AG09319 (cell line): ENCODE results near the gene SYVN1.

Source experiments
- DNase-seq: peaks from one replicate; pipeline ENCODE4 v3.0.0-alpha.2; 2010; ENCODE audit warnings: low read depth; ENCODE audit errors: extremely low read depth
- CTCF ChIP-seq: IDR thresholded peaks from 2 replicates; pipeline ENCODE4 v1.5.1; 2011; ENCODE audit warnings: low read depth, mild to moderate bottlenecking, inconsistent platforms, low read length, moderate library complexity

The SYVN1 gene

DNA sequence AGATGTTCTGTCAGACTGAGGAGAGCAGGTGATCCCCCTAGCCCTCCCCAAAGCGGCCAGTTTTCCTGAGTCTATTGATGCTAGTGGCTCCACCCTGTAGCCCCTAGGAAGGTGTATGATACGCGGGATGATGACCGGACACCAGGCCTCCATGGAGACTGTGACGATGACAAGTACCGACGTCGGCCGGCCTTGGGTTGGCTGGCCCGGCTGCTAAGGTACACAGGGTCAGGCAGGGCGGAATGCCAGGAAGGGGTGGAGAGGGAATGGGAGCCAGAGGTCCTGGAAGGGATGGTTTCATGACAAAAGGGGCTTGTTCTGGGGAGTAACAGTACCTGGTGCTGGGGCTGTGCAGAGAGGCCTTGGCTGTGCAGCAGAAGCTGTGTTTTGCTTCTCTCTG is 47.1 kb downstream of the SYVN1 start:
- no peak for TF ChIP-seq CTCF
- no peak for DNase-seq

DNA sequence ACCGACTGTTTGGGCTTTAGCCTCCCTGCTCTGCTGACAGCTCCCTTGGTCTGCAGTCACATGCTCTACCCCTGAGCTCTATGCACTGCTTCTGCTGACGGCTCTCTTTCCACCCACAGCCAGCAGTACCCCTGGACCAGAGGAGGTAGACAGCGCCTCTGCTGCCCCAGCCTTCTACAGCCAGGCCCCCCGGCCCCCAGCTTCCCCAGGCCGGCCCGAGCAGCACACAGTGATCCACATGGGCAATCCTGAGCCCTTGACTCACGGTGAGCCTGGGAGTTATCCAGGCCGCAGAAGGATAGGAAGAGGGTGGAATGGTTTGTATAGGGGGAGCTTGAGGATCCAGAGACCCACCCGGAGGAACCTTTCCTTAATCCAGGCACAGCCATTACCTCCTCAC is 47.5 kb downstream of the SYVN1 start:
- no peak for TF ChIP-seq CTCF

DNA sequence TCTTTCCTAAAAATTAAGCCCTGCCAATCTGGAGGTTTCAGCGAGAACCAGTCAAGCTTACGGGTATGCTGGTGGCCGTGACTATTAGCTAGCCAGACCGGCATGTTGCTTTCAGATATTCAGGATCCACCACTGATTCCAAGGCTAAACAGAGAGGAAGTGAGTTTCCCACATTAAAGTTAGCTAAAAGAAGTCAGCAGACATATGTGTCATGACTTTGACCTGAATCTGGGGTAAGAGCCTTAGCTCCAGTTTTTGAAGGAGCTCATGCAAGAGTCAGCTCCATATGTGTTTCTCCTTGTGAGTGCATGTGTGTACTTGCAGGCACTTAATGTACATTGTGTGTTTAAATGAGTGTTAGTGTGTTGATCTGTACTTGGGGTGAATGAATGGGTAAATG is 48.9 kb downstream of the SYVN1 start:
- TF ChIP-seq CTCF: no peak
- DNase-seq: no peak

More for the DNA sequence above, 47.5 kb downstream of the SYVN1 start:
- no peak for DNase-seq

- TF ChIP-seq CTCF: no peak
- DNase-seq: no peak
Measured at GRCh38 chr11:65084598-65085375, 49.5 kb downstream of the SYVN1 start.

- peak; percentile 89 for DNase-seq
Measured at GRCh38 chr11:65083834-65084597, 50.3 kb downstream of the SYVN1 start, which contains the start of the genes CDCA5 and ZFPL1. Gene CDCA5 (minus strand): TSS chr11:65084040. CDS start chr11:65083978, 62 bp downstream. Gene ZFPL1 (plus strand): TSS chr11:65084222. CDS start chr11:65084699, 477 bp downstream.

GRCh38 chr11:65083134-65083833 is 51.0 kb downstream of the SYVN1 start:
- no peak for DNase-seq

More at GRCh38 chr11:65083834-65084597, 50.3 kb downstream of the SYVN1 start, which contains the start of the genes CDCA5 and ZFPL1:
- no peak for TF ChIP-seq CTCF

More at GRCh38 chr11:65083134-65083833, 51.0 kb downstream of the SYVN1 start:
- no peak for TF ChIP-seq CTCF
